Measurements from ENCODE around the gene IVNS1ABP.

DNA sequence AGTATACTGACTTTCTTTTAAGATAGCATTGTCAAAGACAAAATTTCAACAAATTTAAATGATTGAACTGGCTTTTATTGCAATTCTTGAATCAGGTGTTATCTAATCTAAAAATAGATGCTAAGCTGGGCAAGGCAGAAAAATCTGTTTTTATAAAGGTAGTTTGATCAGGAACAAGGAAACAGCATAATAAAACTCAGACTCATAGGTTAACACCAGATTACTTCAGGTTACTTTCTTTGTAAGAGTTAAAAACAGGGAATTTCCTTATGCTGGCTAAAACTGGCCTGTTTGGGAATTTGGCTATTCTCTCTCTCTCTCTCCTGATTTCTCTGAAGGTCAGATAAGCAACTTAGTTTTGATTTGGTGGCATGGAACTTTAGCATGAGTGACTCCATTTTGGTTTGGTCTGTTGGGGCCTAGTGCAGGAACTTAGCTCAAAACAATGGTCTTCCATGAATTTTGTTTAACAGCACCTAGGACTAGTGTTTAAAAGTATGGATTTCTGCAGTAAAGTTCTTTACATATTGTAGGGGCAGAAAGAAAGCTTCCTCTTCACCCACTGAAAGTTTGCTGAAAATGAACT is 24.2 kb upstream of the IVNS1ABP start:
- TF ChIP-seq, protein P1, sequence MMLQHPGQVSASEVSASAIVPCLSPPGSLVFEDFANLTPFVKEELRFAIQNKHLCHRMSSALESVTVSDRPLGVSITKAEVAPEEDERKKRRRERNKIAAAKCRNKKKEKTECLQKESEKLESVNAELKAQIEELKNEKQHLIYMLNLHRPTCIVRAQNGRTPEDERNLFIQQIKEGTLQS (IDR thresholded peaks at IDR 0.05): no peak
- TF ChIP-seq FOSL1 (IDR thresholded peaks at IDR 0.05; ENCODE audit: low read depth) (no peak), TCF7L2 (IDR thresholded peaks at IDR 0.05; ENCODE audit: borderline replicate concordance, extremely low read depth, insufficient read depth, insufficient read length) (no peak), POLR2AphosphoS5 (IDR thresholded peaks at IDR 0.05; ENCODE audit: low read depth, low read length) (no peak)

Data from HCT116 (cell line).